GM12892 (cell line): ENCODE measurements around the gene CCDC33.

Source experiments
- POLR2AphosphoS5 ChIP-seq: IDR thresholded peaks from 2 replicates; pipeline ENCODE4 v1.6.1; 2011; ENCODE audit warnings: low read depth, low read length, control low read depth
- TAF1 ChIP-seq: IDR thresholded peaks from 2 replicates; pipeline ENCODE4 v1.6.1; 2011; ENCODE audit warnings: low read depth, mild to moderate bottlenecking, control low read depth, low read length, borderline replicate concordance

DNA sequence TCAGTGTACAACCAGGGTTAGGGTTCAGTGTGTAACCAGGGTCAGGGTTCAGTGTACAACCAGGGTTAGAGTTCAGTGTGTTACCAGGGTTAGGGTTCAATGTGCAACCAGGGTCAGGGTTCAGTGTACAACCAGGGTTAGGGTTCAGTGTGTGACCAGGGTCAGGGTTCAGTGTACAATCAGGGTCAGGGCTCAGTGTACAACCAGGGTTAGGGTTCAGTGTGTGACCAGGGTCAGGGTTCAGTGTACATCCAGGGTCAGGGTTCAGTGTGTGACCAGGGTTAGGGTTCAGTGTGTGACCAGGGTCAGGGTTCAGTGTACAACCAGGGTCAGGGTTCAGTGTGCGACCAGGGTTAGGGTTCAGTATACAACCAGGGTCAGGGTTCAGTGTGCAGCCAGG is 98.0 kb downstream of the CCDC33 start:
- TF ChIP-seq POLR2AphosphoS5 (no peak), TAF1 (no peak)
